ENCODE results near the gene ZP1.

DNA sequence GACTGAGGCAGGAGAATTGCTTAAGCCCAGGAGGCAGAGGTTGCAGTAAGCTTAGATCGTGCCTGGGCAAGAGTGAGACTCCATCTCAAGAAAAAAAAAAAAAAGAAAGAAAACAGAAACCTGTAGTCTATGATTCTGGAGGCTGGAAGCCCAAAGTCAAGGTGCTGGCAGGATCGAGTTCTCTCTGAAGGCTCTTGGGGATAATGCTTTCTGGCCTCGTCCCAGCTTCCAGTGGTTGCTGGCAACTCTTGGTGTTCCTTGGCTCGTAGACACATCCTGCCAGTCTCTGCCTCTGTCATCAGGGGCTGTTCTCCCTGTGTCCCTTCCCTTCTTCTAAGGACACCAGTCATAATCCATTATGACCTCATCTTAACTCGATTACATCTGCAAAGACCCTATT, 42.2 kb upstream of the ZP1 start:
- TF ChIP-seq, protein P1, sequence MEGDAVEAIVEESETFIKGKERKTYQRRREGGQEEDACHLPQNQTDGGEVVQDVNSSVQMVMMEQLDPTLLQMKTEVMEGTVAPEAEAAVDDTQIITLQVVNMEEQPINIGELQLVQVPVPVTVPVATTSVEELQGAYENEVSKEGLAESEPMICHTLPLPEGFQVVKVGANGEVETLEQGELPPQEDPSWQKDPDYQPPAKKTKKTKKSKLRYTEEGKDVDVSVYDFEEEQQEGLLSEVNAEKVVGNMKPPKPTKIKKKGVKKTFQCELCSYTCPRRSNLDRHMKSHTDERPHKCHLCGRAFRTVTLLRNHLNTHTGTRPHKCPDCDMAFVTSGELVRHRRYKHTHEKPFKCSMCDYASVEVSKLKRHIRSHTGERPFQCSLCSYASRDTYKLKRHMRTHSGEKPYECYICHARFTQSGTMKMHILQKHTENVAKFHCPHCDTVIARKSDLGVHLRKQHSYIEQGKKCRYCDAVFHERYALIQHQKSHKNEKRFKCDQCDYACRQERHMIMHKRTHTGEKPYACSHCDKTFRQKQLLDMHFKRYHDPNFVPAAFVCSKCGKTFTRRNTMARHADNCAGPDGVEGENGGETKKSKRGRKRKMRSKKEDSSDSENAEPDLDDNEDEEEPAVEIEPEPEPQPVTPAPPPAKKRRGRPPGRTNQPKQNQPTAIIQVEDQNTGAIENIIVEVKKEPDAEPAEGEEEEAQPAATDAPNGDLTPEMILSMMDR (IDR thresholded peaks at IDR 0.05): no peak
- TF ChIP-seq POLR2A (IDR thresholded peaks at IDR 0.05) (no peak), POLR2AphosphoS5 (IDR thresholded peaks at IDR 0.05) (no peak)

Measured in breast epithelium (tissue), 3 donors.